VCaP (cell line): Measurements from ENCODE around the gene SARDH.

ENCODE experiments used
- H3K27ac ChIP-seq: fragments of 450-650 bp; 2 replicates; pipeline ENCODE4 v1.5.1; 2017
- TF ChIP-seq, protein P1 (sequence below): fragments of 450-650 bp; conservative IDR thresholded peaks from 2 replicates; pipeline ENCODE4 v1.5.1; 2017; ENCODE audit warnings: mild to moderate bottlenecking, moderate library complexity

Gene SARDH

DNA sequence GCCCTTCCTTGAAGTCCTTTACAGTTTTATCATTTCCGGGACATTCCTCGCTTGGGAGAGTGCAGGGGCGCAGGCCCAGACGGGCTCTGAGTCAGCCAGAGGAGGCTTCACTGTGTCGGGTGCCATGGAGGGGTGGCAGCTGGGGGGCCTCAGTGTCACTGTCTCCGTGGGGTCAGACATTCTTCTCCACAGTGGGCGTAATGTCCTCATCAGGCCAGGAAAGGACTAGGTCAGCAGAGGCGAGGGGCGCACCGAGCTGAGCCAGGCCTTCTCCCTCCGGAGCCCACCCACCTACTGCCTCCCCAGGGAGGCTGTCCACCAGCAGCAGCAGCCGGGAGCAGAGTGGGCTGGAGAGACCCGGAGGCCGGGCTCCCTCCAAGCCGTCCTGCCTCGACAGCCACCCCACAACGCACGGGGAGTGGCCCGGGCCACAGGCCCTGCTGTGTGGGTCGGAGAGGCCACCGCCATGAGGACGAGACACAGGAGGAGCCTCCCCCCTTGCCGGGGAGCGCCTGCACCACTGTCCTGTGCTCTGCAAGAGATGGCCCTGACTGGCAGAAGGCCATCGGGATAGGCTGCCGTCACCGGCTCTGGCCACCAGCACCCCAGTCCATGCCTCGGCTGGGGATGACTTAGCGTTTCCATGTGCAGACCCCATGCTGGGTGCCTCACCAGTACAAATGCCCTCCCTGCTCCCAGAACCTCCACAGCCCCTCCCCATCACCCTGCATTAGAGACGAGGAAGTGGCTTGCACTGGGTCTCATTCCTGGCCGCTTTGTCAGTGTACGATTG lies 26.5 kb downstream of the SARDH start:
- TF ChIP-seq, protein P1, sequence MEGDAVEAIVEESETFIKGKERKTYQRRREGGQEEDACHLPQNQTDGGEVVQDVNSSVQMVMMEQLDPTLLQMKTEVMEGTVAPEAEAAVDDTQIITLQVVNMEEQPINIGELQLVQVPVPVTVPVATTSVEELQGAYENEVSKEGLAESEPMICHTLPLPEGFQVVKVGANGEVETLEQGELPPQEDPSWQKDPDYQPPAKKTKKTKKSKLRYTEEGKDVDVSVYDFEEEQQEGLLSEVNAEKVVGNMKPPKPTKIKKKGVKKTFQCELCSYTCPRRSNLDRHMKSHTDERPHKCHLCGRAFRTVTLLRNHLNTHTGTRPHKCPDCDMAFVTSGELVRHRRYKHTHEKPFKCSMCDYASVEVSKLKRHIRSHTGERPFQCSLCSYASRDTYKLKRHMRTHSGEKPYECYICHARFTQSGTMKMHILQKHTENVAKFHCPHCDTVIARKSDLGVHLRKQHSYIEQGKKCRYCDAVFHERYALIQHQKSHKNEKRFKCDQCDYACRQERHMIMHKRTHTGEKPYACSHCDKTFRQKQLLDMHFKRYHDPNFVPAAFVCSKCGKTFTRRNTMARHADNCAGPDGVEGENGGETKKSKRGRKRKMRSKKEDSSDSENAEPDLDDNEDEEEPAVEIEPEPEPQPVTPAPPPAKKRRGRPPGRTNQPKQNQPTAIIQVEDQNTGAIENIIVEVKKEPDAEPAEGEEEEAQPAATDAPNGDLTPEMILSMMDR: no peak
- no peak overlapping the region for H3K27ac ChIP-seq

DNA sequence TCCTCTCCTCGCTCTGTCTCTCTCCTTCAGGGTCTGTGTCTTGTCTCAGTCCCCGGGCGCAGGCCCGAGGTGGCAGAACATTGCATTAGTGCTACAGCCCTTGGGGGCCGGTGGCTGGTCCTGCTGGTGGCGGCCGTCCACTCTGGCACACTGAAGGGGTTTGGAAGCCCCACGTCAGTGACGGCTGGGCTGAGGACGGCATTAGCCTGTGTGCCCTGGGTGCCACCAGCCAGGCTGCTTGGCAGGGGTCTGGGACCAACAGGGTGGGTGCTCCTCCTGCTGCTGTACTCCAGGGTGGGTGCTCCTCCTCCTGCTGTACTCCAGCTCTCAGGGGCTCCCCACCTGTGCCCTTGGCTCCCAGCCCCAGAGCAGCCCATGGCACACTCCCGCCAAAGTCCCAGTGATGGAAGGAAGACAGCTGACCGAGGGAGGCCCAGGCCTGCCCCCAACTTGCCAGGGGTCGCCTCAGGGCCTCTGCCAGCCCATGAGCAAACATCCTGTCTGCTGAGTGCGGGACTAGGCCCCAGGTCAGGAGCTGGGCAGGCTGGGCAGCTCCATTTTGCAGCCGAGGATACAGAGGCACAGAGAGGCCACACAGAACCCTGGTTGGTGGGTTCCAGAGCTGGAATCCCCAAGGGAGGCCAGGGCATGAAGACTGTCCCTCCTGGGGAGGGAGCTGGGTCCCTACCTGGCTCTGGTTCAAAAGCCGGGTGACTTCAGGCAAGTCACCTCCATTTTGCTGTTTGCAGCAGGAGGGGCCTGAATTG lies 27.3 kb downstream of the SARDH start:
- H3K27ac ChIP-seq: no peak overlapping the region
- TF ChIP-seq, protein P1: no peak

DNA sequence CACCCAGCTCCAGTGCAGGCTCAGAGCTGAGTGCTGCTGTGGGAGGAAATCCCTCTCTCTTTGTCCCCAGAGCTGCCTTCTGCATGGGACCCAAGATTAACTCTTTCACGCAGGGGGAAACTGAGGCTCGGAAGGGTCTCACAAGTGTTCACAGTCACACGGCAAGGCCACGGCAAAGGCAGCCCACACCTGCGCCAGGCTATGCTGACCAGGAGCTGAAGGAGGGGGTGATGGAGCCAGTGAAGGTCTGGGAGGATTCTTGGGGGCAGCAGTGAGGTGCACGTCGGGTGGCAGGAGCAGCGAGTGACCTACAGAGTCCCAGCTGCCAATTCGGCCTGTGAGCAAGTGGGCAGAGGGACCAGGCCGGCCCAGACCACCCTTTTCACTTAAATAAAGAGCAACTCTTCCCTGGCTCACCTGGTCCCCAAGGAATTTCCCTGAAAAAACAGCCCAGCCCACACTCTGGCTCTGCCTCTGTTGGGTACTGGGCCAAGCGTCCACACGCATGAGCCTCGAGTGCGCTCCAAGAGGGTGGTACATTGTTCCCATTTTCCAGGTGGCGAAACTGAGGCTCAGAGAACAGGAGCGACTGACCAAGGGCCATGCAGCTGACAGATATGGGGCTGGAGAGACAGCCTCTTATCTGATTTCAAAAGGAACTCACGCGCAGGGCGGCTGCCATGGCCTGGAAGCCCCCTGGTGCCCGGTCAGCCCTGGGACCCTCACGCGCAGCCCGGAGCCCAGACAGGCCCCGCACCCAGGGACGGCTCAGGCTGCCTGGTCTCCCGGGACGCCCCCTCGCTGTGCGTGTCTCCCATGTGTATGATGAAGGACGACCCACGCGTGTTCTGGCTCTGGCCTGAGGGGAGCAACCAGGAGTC lies 28.2 kb downstream of the SARDH start:
- TF ChIP-seq, protein P1: no peak
- no peak overlapping the region for H3K27ac ChIP-seq

DNA sequence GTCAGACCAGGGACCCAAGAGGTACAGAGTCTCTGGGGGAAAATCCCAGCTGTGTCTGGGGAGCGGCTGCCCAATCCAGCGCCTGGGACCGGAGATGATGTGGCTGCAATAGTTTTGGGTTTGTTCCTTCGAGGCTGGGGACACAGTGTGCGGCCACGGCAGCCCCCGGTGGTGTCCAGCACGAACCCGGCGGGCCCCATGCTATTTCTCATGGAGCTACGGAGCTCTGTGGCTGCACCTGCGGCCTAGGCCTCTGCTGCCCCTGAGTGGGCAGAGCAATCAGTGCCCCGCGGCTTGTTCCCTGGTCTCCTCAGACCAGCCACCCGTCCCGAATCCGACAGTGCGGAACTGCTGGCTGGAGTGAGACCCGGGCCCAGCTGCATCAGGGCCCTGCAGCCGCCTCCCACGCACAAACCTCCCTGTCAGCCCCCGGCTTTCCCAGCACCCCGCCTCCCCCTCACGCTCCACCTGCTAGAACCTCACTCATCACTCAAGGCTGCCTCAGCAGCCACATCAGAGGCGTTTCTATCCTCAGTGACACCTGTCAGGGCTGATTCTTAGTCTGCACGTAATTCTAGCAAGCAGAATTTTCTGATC lies 29.0 kb downstream of the SARDH start:
- H3K27ac ChIP-seq: no peak overlapping the region
- TF ChIP-seq, protein P1: peak; percentile 36

DNA sequence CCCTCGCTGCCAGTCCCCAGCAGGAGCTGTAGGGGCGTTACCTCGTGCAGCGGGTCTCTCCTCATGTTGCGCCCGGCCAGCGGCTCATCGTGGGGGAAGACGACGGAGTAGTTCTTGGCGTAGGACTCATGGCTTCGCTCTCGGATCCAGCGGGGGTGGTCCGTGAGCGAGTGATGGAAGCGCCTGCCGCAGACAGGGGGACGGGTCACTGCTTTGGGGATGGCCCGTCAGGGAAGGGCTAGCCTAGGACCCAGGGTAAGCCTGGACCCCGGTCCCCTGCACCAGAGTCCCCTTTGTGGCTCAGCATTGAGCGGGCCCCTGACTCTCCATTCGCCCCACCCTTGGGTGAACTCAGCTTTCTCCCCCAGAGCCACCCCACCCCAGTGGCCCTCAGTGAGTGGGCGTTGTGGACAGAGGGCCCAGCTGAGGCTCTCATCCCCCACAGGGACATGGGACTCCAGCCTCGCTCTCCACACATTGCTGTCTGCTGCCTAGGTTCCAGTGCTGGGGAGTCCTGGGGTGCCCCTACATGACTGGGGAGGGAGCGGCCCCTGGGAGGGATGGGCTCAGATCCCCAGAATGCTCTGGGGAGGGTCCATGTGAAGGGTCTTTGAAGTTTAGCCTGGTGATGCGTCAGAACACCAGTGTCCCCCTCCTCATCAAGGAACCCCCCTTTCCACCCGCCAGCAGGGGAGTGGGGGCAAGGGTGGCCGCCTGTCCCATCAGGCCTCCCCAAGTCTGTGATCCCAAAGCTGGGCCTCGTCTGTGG lies 29.7 kb downstream of the SARDH start:
- no peak overlapping the region for H3K27ac ChIP-seq

DNA sequence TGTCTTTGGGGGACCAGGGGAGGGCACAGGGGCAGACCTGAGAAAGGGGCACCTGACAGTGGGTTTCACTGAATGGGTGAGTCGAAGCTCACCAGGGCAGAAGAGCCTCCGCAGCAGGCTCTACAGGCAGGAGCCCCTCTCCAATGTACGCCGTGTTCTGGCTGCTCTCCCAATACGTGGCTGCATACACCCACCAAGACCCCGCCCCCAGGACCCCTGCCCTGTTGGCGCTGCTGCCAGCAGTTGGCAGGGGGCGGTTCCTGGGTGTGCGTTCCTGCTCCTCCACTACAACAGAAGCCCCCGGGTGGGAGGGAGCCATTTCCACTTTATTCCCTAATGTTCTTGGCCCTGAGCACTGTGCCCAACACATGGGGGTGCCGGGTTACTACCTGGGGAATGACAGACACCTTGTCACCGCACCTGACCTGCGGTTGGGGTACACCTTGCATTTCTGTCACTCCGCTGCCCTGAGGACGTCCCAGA lies 30.3 kb downstream of the SARDH start:
- TF ChIP-seq, protein P1: no peak
- H3K27ac ChIP-seq: no peak overlapping the region

More for the DNA sequence above, 29.7 kb downstream of the SARDH start:
- TF ChIP-seq, protein P1: no peak
